HG03439 (cell line): Measurements from ENCODE around the gene SAT1.
"Not testable (repeated sequence)": the region's sequence is repeated elsewhere in the genome, so short reads cannot be mapped to it uniquely, and the experiment has no call there.

Source experiments
- ATAC-seq: cut with Tn5 transposase; IDR thresholded peaks from one replicate; pipeline ENCODE4 v1.9.1; 2021; ENCODE audit warnings: mild to moderate bottlenecking, moderate library complexity; ENCODE audit not compliant: unreplicated experiment

The SAT1 gene

GRCh38 chrX:23782863-23783588, at the start of gene SAT1:
TSS of gene SAT1 (plus strand) at chrX:23783173. CDS start at chrX:23783352, 179 bp downstream.
- peak; percentile 93 for ATAC-seq

- ATAC-seq = no peak
Observed at GRCh38 chrX:23736030-23736429, 46.9 kb upstream of the SAT1 start.

GRCh38 chrX:23737413-23737812, 45.6 kb upstream of the SAT1 start:
- no peak for ATAC-seq

GRCh38 chrX:23742174-23742696, 40.7 kb upstream of the SAT1 start:
- ATAC-seq = peak; percentile 22

GRCh38 chrX:23742697-23743622, 40.0 kb upstream of the SAT1 start, which contains the start of gene ACOT9:
TSS of gene ACOT9 (minus strand) at chrX:23743276. CDS start at chrX:23743144, 132 bp downstream.
- peak; percentile 93 for ATAC-seq

GRCh38 chrX:23743623-23743971, 39.4 kb upstream of the SAT1 start:
- not testable (repeated sequence) for ATAC-seq

GRCh38 chrX:23745786-23746185, 37.2 kb upstream of the SAT1 start:
- ATAC-seq = no peak

GRCh38 chrX:23749129-23749528, 33.8 kb upstream of the SAT1 start:
- ATAC-seq = no peak

GRCh38 chrX:23749576-23749975, 33.4 kb upstream of the SAT1 start:
- no peak for ATAC-seq

- ATAC-seq = no peak
Observed at GRCh38 chrX:23752740-23753415, 30.1 kb upstream of the SAT1 start.

GRCh38 chrX:23754664-23755063, 28.3 kb upstream of the SAT1 start:
- no peak for ATAC-seq

GRCh38 chrX:23756165-23756564, 26.8 kb upstream of the SAT1 start:
- ATAC-seq = peak; percentile 70

GRCh38 chrX:23759821-23760220, 23.2 kb upstream of the SAT1 start:
- no peak for ATAC-seq

- ATAC-seq = no peak
Observed at GRCh38 chrX:23764188-23764984, 18.6 kb upstream of the SAT1 start.

GRCh38 chrX:23765449-23765848, 17.5 kb upstream of the SAT1 start:
- ATAC-seq = no peak

- no peak for ATAC-seq
Observed at GRCh38 chrX:23765868-23766267, 17.1 kb upstream of the SAT1 start.

- ATAC-seq = no peak
Observed at GRCh38 chrX:23766650-23767551, 16.1 kb upstream of the SAT1 start.

GRCh38 chrX:23770142-23770541, 12.8 kb upstream of the SAT1 start:
- no peak for ATAC-seq

- not testable (repeated sequence) for ATAC-seq
Observed at GRCh38 chrX:23771086-23771485, 11.9 kb upstream of the SAT1 start.
